A549 (cell line): Measurements from ENCODE around the gene ZNF316. TPM values are rescaled to one million over a fixed set of nuclear protein-coding genes. Genes with fewer than 3 reads are reported as not detected.

Experiments used
- ATAC-seq, 2 experiments: fragments of 200-7000 bp in 1 of 2; fragments of >200 bp in 1 of 2; cut with Nextera tagmentation in 1 of 2; cut with Tn5 transposase in 1 of 2; 3 replicates each; pipeline versions ENCODE4 v1.8.0 to v1.9.1; 2018 to 2020; ENCODE audit warnings: mild to moderate bottlenecking in 1 of 2, moderate library complexity in 1 of 2
- CTCF ChIA-PET: fragments of 300-600 bp; sonication (Branson Sonifier 250); formaldehyde crosslinking; extraction: SDS; loops from one replicate; lab custom pipeline; 2021; ENCODE audit warnings: antibody characterized with exemption, inconsistent platforms; lab: Yijun Ruan, JAX
- POLR2A ChIA-PET: fragments of 350-600 bp; formaldehyde crosslinking; extraction: SDS; loops from one replicate; lab custom pipeline; 2021; ENCODE audit warnings: antibody characterized with exemption, inconsistent platforms; lab: Yijun Ruan, JAX
- DNase-seq, 2 experiments: peaks; one replicate each; pipeline versions ENCODE4 v3.0.0 to v3.0.0-alpha.2; 2011 to 2016; ENCODE audit warnings: low read depth in 1 of 2, low spot score in 1 of 2
- FAIRE-seq: peaks from 2 replicates; lab custom pipeline; 2011; peaks lifted over from hg19 to GRCh38; lab: Jason Lieb, UNC
- H3K27ac ChIP-seq, 2 experiments: fragments of >200 bp; sonication (Bioruptor Twin); formaldehyde crosslinking; 3 replicates each; pipeline ENCODE4 v1.5.1; 2016 to 2017
- H3K4me1 ChIP-seq: fragments of >200 bp; sonication (Bioruptor Twin); formaldehyde crosslinking; 3 replicates; pipeline ENCODE4 v1.6.1; 2016
- H3K4me2 ChIP-seq: fragments of >200 bp; sonication (Bioruptor Twin); formaldehyde crosslinking; 3 replicates; pipeline ENCODE4 v1.6.1; 2016
- H3K4me3 ChIP-seq: fragments of >200 bp; sonication (Bioruptor Twin); formaldehyde crosslinking; 3 replicates; pipeline ENCODE4 v1.5.1; 2016
- H3K9me3 ChIP-seq: fragments of >200 bp; sonication (Bioruptor Twin); formaldehyde crosslinking; 3 replicates; pipeline ENCODE4 v1.6.1; 2016
- CEBPB ChIP-seq, 2 experiments: fragments of >200 bp in 1 of 2; sonication (Bioruptor Twin) in 1 of 2; formaldehyde crosslinking in 1 of 2; IDR thresholded peaks; 2 replicates each; pipeline ENCODE4 v1.6.1; 2012 to 2016
- GATA3 ChIP-seq: IDR thresholded peaks from 2 replicates; pipeline ENCODE4 v1.6.1; 2012; ENCODE audit warnings: borderline replicate concordance
- HDAC2 ChIP-seq: fragments of 200-600 bp; sonication (generic); IDR thresholded peaks from 2 replicates; pipeline ENCODE4 v1.6.1; 2016
- HOXB5 ChIP-seq: fragments of 250-450 bp; sonication (Bioruptor Pico); IDR thresholded peaks from 2 replicates; pipeline ENCODE4 v1.5.0; 2020; ENCODE audit warnings: mild to moderate bottlenecking, moderate library complexity
- MAZ ChIP-seq: fragments of 150-350 bp; IDR thresholded peaks from 2 replicates; pipeline ENCODE4 v1.6.1; 2014; ENCODE audit warnings: antibody characterized with exemption, low read depth, low read length, borderline replicate concordance
- NR3C1 ChIP-seq: fragments of >200 bp; sonication (Bioruptor Twin); formaldehyde crosslinking; IDR thresholded peaks from 3 replicates; pipeline ENCODE4 v1.6.1; 2017
- SMC3 ChIP-seq: fragments of >200 bp; sonication (Bioruptor Twin); formaldehyde crosslinking; IDR thresholded peaks from 3 replicates; pipeline ENCODE4 v1.6.1; 2018; ENCODE audit warnings: inconsistent platforms
- ZC3H11A ChIP-seq: fragments of 450-650 bp; IDR thresholded peaks from 2 replicates; pipeline ENCODE4 v1.6.1; 2014; ENCODE audit warnings: antibody characterized with exemption, mild to moderate bottlenecking
- ZFP36 ChIP-seq: fragments of 450-650 bp; IDR thresholded peaks from 2 replicates; pipeline ENCODE4 v1.6.1; 2014; ENCODE audit warnings: borderline replicate concordance; ENCODE audit not compliant: partially characterized antibody
- ZSCAN20 ChIP-seq: fragments of 250-450 bp; sonication (Bioruptor Pico); IDR thresholded peaks from 2 replicates; pipeline ENCODE4 v1.8.0; 2022; ENCODE audit warnings: mild to moderate bottlenecking, moderate library complexity
- WGBS: methylation state at CpG from one replicate; pipeline ENCODE4 v1.1.6; 2017; ENCODE audit errors: missing lambda C conversion rate; 5-methylcytosine and 5-hydroxymethylcytosine counted together
- polyA plus RNA-seq, 4 experiments: library from polyadenylated mRNA; depleted of rRNA in 3 of 4; stranded (reverse); fragments of >200 nt; fragmentation: RNase III in 1 of 4; extraction: RNeasy Plus Mini Kit Qiagen cat#74134 plus additional on column Dnase treatment in 1 of 4; gene quantifications; 2 replicates in 3 of 4; 3 replicates in 1 of 4; pipeline ENCODE4 v1.2.3, GENCODE V29; 2011 to 2017
- TF ChIP-seq, protein P1 (sequence below): fragments of 150-350 bp; IDR thresholded peaks from 2 replicates; pipeline ENCODE4 v1.6.1; 2014; ENCODE audit warnings: low read depth, mild to moderate bottlenecking, low read length
- TF ChIP-seq, protein P2 (sequence below): fragments of 200-600 bp; sonication (generic); IDR thresholded peaks from 2 replicates; pipeline ENCODE4 v1.6.1; 2016; ENCODE audit warnings: antibody characterized with exemption, mild to moderate bottlenecking, moderate library complexity
- TF ChIP-seq, protein P3 (sequence below): fragments of >200 bp; sonication (Bioruptor Twin); formaldehyde crosslinking; IDR thresholded peaks from 3 replicates; pipeline ENCODE4 v1.6.1; 2016
- TF ChIP-seq, protein P4 (sequence below): fragments of 450-650 bp; IDR thresholded peaks from 2 replicates; pipeline ENCODE4 v1.6.1; 2014; ENCODE audit warnings: antibody characterized with exemption

ZNF316 gene
- polyA plus RNA-seq, 2 of the 4 experiments (the other 2 are of a cell fraction) = 7.5 to 21.2 TPM

DNA sequence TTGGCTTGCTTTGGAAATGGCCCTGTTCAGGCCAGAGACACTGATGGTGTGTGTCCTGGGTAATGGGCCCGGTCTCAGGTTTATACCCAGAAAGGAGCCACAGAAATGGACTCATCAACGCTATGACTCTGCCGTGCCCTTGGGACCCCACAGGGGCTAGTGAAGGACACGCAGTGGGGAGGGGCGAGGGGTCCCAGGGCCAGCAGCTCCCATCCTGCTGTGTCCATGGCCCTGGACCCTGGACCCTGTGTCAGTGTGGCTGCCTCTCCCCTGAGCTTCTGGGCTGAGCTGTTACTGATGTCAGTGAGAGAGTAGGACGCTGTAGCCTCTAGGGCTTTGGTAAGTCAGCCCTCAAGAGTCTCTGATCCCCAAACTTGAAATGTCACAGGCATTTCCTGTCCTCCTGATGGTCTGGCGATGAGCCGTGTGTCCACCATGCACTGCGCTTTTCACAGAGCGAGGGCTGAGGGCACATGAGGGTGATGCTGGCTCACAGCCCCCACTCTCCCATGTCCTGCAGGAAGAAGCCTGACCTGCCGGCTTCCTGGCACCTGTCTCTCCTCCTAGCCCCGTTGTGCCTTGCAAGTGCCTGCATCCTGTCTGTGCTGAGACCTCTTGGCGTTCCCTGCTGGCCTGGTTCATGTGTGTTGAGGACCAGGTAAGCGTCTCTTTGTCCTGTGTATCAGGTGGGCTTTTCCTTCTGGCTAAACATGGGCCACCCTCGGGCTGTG is 4.4 kb downstream of the ZNF316 start:
- ATAC-seq (no peak), DNase-seq (no peak), FAIRE-seq (no peak)
- Histone ChIP-seq H3K4me2 (no peak overlapping the region), H3K27ac (no peak overlapping the region), H3K4me1 (peaks cover 8% of the 10 kb centered on the region; the same call in 2 of the 3 replicates), H3K9me3 (no peaks in the 10 kb centered on the region), H3K4me3 (no peak overlapping the region)
- TF ChIP-seq SMC3 (no peak), NR3C1 (no peak)
- ChIA-PET CTCF (interaction anchor here (1.5 kb wide), 1 partner anchor 51 kb away, joined by 4 read pairs; the partner anchor contains the start of gene INTS15), POLR2A (no interaction called here)
- WGBS = 93% methylated on average over 14 of the region's 15 CpGs

DNA sequence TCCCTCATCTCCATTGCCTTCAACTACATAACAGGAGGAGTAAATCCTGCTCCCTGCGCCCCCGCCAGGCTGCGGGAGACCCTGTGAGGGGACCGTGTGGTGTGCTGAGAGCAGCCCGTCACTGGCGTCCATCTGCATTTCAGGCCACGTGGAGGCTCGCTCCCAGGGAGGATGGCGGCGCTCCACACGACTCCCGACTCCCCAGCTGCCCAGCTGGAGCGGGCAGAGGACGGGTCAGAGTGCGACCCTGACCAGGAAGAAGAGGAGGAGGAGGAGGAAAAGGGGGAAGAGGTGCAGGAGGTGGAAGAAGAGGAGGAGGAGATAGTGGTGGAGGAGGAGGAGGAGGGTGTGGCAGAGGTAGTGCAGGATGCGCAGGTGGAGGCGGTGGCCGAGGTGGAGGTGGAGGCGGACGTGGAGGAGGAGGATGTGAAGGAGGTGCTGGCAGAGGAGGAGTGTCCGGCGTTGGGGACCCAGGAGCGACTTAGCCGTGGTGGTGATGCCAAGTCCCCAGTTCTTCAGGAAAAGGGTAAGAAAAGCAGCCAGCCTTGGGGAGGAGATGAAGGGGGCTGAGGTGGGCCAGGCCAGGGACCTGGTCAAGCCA is 5.2 kb downstream of the ZNF316 start:
- CTCF ChIA-PET = interaction anchor here (0.9 to 1.5 kb wide), 2 partner anchors 52 to 94 kb away, joined by 3 to 4 read pairs; partner anchors contain the start of gene INTS15
- no peak for TF ChIP-seq CEBPB (IDR thresholded peaks at IDR 0.05)
- TF ChIP-seq MAZ = no peak
- no peak for TF ChIP-seq HOXB5 (CRISPR knock-in tag)
- TF ChIP-seq ZC3H11A = no peak
- TF ChIP-seq, protein P1, sequence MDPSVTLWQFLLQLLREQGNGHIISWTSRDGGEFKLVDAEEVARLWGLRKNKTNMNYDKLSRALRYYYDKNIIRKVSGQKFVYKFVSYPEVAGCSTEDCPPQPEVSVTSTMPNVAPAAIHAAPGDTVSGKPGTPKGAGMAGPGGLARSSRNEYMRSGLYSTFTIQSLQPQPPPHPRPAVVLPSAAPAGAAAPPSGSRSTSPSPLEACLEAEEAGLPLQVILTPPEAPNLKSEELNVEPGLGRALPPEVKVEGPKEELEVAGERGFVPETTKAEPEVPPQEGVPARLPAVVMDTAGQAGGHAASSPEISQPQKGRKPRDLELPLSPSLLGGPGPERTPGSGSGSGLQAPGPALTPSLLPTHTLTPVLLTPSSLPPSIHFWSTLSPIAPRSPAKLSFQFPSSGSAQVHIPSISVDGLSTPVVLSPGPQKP = no peak
- TF ChIP-seq, protein P2, sequence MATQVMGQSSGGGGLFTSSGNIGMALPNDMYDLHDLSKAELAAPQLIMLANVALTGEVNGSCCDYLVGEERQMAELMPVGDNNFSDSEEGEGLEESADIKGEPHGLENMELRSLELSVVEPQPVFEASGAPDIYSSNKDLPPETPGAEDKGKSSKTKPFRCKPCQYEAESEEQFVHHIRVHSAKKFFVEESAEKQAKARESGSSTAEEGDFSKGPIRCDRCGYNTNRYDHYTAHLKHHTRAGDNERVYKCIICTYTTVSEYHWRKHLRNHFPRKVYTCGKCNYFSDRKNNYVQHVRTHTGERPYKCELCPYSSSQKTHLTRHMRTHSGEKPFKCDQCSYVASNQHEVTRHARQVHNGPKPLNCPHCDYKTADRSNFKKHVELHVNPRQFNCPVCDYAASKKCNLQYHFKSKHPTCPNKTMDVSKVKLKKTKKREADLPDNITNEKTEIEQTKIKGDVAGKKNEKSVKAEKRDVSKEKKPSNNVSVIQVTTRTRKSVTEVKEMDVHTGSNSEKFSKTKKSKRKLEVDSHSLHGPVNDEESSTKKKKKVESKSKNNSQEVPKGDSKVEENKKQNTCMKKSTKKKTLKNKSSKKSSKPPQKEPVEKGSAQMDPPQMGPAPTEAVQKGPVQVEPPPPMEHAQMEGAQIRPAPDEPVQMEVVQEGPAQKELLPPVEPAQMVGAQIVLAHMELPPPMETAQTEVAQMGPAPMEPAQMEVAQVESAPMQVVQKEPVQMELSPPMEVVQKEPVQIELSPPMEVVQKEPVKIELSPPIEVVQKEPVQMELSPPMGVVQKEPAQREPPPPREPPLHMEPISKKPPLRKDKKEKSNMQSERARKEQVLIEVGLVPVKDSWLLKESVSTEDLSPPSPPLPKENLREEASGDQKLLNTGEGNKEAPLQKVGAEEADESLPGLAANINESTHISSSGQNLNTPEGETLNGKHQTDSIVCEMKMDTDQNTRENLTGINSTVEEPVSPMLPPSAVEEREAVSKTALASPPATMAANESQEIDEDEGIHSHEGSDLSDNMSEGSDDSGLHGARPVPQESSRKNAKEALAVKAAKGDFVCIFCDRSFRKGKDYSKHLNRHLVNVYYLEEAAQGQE = no peak
- TF ChIP-seq ZFP36 = no peak
- TF ChIP-seq ZSCAN20 (CRISPR knock-in tag) = no peak
- TF ChIP-seq HDAC2 = no peak
- TF ChIP-seq GATA3 = no peak
- TF ChIP-seq, protein P3, sequence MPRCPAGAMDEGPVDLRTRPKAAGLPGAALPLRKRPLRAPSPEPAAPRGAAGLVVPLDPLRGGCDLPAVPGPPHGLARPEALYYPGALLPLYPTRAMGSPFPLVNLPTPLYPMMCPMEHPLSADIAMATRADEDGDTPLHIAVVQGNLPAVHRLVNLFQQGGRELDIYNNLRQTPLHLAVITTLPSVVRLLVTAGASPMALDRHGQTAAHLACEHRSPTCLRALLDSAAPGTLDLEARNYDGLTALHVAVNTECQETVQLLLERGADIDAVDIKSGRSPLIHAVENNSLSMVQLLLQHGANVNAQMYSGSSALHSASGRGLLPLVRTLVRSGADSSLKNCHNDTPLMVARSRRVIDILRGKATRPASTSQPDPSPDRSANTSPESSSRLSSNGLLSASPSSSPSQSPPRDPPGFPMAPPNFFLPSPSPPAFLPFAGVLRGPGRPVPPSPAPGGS = no peak
- TF ChIP-seq, protein P4, sequence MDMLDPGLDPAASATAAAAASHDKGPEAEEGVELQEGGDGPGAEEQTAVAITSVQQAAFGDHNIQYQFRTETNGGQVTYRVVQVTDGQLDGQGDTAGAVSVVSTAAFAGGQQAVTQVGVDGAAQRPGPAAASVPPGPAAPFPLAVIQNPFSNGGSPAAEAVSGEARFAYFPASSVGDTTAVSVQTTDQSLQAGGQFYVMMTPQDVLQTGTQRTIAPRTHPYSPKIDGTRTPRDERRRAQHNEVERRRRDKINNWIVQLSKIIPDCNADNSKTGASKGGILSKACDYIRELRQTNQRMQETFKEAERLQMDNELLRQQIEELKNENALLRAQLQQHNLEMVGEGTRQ = no peak
- TF ChIP-seq, all 56 proteins: peak for 0
- DNase-seq = no peak
- no peaks in the 10 kb centered on the region for H3K9me3 ChIP-seq
- peaks cover 8% of the 10 kb centered on the region; the same call in 2 of the 3 replicates for H3K4me1 ChIP-seq
- POLR2A ChIA-PET = no interaction called here
- 97% methylated on average over 20 of the region's 24 CpGs for WGBS
- no peak overlapping the region for H3K4me3 ChIP-seq
- H3K4me2 ChIP-seq = no peak overlapping the region
- H3K27ac ChIP-seq = no peak overlapping the region
- ATAC-seq = no peak
- FAIRE-seq = no peak
